Measurements from ENCODE around the gene NOS3.

DNA sequence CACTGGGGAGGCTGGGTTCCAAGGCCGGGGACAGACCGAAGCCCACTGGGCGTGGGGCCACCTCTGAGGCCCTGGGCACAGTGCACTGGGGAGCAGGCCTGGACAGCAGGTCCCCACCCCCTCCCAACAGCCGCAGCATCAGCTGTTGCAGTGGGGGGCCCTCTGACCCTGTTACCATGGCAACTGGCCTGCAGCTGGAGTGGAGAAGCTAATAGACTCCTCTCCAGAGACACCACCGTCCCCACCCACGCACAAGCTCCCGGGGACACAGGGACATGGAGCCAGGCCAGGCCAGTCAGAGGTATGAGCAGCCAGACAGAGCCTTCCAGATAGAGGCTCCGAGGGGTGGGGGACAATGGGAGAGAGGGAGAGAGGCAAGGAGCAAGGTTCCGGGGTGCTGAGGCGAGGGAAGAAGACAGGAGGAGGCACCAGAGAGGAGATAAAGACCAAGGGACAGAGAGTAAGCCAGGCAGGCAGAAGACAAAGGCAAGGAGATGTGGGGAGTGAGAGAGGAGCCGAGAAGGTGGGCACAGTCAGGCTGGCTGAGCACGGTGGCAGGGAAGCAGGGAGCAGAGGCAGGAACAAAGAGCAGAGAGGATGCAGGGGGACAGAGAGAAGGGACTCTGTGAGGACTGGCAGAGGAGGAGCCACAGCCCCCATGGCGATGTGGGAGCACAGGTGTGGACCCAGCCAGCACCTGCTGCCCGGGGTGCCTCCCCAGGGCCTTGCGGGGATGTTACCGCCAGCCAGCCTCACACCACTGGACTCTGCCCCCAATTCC, 19.4 kb upstream of the NOS3 start:
- no peak for TF ChIP-seq POLR2A (IDR thresholded peaks at IDR 0.05)
- TF ChIP-seq, protein P1, sequence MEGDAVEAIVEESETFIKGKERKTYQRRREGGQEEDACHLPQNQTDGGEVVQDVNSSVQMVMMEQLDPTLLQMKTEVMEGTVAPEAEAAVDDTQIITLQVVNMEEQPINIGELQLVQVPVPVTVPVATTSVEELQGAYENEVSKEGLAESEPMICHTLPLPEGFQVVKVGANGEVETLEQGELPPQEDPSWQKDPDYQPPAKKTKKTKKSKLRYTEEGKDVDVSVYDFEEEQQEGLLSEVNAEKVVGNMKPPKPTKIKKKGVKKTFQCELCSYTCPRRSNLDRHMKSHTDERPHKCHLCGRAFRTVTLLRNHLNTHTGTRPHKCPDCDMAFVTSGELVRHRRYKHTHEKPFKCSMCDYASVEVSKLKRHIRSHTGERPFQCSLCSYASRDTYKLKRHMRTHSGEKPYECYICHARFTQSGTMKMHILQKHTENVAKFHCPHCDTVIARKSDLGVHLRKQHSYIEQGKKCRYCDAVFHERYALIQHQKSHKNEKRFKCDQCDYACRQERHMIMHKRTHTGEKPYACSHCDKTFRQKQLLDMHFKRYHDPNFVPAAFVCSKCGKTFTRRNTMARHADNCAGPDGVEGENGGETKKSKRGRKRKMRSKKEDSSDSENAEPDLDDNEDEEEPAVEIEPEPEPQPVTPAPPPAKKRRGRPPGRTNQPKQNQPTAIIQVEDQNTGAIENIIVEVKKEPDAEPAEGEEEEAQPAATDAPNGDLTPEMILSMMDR (IDR thresholded peaks at IDR 0.05) = no peak

Data from esophagus squamous epithelium (tissue), 4 donors.